Subcutaneous abdominal adipose tissue (tissue), 5 donors: ENCODE measurements around the gene RSAD1.

Experiments
- H3K27ac ChIP-seq: one replicate; pipeline ENCODE4 v1.7.0; 2013; ENCODE audit warnings: low read depth, mild to moderate bottlenecking, inconsistent platforms, low read length, moderate library complexity
- H3K27me3 ChIP-seq, 5 donors: one replicate each; pipeline ENCODE4 v1.7.0; 2013; ENCODE audit warnings: low read length in 5 of 5, inconsistent platforms in 1 of 5; ENCODE audit not compliant: control insufficient read depth in 5 of 5, insufficient read depth in 4 of 5
- H3K36me3 ChIP-seq, 5 donors: one replicate each; pipeline ENCODE4 v1.7.0; 2013; ENCODE audit warnings: low read length in 5 of 5; ENCODE audit not compliant: control insufficient read depth in 5 of 5, insufficient read depth in 5 of 5
- H3K4me1 ChIP-seq, 5 donors: one replicate each; pipeline ENCODE4 v1.7.0; 2013; ENCODE audit warnings: low read length in 5 of 5, mild to moderate bottlenecking in 3 of 5, moderate library complexity in 1 of 5; ENCODE audit not compliant: control insufficient read depth in 5 of 5, insufficient read depth in 5 of 5
- H3K4me3 ChIP-seq, 5 donors: one replicate each; pipeline ENCODE4 v1.7.0; 2013; ENCODE audit warnings: low read length in 5 of 5, low read depth in 1 of 5
- H3K9ac ChIP-seq, 5 donors: one replicate each; pipeline ENCODE4 v1.7.0; 2013; ENCODE audit warnings: low read length in 5 of 5, mild to moderate bottlenecking in 4 of 5, moderate library complexity in 3 of 5
- H3K9me3 ChIP-seq, 5 donors: one replicate each; pipeline ENCODE4 v1.7.0; 2013; ENCODE audit warnings: low read length in 5 of 5; ENCODE audit not compliant: control insufficient read depth in 5 of 5
- donor health status: healthy.
- donor health status: healthy.
- donor health status: healthy.
- donor health status: healthy.
- donor health status: healthy.

The RSAD1 gene

DNA sequence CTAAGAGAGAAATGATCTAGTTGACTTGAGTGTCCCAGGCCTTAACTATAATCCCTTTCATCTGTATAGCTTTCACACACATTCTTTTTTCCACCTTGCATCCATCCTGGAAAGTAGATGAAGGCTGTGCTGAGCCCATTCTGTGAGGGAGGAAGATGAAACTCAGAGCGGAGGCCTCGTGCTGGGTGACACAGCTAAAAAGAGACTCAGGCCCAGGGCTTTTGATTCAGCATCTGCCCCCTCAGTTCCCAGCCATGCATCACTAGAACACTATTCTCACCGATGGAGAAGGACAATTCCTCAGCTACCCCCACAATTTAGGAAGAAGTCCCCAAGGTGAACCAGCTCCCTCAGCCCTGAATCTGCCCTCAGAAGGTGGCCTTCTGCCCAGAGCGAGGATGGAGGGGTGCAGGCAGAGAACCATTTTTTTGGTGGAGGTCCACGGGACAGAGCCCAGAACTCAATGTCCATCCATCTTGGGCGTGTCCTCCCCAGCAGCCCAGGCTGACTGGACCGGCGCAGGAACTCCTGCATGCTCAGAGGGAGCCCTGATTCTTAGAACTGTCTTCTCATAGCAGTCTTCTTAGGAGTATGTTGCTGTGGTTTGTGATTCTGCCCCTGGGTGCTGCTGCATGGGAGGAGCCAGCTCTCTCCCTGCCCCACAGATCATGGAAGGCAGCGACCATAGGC lies 23.8 kb downstream of the RSAD1 start:
- Histone ChIP-seq H3K4me1 (peaks cover 0 to 1% (median under 1%) of the 10 kb centered on the region in 5 donors), H3K4me3 (no peak overlapping the region), H3K9ac (no peak overlapping the region), H3K27ac (no peak overlapping the region), H3K9me3 (no peaks in the 10 kb centered on the region), H3K36me3 (no peaks in the 10 kb centered on the region), H3K27me3 (no peaks in the 10 kb centered on the region)

DNA sequence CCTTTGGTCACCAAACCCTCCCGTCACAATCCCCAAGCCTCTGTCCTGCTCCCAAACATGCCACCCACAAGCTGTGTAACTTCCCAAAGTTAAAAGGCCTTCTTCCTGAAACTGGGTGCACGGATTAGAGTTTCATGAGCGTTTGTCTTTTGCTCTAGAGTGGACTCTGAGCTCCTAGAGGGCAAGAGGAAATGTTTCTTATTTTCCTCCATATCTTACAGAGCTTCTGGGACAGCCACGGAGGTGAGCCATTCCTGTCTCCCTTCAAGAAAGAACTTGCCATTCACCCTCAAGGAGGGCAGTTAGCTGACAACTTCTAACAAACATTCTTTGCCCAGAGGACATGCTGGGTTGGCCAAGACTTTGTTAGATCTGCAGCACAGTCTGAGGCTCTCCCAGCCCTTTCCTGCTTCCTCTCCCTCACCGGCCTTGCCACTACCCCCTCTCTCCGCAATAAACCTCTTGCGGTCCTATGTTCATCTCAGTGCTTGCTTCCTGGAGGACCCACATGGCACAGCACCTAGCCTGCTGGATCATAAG lies 27.0 kb downstream of the RSAD1 start:
- no peak overlapping the region for H3K9ac ChIP-seq
- peaks cover 0 to 17% (median 15%) of the 10 kb centered on the region in 5 donors for H3K4me1 ChIP-seq
- H3K4me3 ChIP-seq: no peak overlapping the region
- no peaks in the 10 kb centered on the region for H3K9me3 ChIP-seq
- no peaks in the 10 kb centered on the region for H3K27me3 ChIP-seq
- no peak overlapping the region for H3K27ac ChIP-seq
- H3K36me3 ChIP-seq: no peaks in the 10 kb centered on the region

DNA sequence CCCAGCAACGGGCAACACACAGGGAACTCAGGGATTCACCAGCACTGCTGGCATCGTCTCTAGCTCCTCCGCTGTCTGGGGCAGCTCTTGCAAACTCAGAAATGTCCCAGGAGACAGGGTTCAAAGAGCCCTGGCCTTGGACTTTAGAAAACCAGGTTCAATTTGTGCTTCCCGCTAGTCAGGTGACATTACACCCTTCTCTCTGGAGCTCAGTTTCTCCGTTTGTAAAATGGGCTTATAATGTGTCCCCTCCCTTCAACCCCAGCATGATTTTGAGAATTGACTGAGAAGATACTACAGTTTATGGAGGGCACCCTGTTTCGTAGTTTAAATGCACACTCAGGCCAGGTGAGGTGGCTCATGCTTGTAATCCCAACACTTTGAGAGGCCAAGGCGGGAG lies 27.6 kb downstream of the RSAD1 start:
- Histone ChIP-seq H3K9ac (no peak overlapping the region), H3K4me3 (no peak overlapping the region), H3K36me3 (no peaks in the 10 kb centered on the region), H3K27ac (no peak overlapping the region), H3K4me1 (peaks cover 0 to 17% (median 15%) of the 10 kb centered on the region in 5 donors), H3K27me3 (no peaks in the 10 kb centered on the region), H3K9me3 (no peaks in the 10 kb centered on the region)

DNA sequence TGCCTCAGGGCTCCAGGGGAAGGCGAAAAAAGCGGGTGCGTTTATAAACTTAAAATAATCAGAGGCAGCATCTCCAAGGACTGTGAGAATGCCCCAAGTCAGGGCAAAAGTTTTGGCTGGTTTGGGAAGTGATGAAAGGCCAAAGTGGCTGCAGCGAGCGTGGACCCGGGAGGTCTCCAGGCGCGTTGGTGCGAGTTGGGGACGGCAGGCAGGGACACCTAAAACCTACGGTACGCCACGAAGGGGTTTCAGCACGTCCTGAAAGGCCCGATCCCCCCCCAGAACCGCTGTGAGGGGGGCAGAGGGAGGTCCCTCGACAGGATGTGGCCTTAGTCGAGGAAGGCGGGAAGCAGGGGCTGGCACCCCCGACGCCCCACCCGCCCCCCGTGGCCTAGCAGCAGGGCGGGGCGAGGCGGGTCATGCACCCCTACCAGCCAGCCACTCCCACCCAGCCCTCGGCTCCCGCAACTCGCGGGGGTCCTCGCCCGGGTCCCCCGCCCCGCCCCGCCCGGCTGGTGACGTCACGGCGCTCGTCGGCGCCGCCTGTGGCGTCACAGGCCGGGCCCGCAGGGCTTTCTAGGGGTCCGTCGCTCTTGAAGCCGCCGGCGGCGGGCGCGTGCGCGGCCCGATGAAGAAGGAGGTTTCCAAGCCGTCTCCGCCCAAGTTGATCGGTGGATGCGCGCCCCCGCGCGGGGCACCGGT lies 29.4 kb downstream of the RSAD1 start, which contains the start of gene MYCBPAP:
TSS of gene MYCBPAP (plus strand) at position 569 of the 702 bp plus-strand sequence. CDS start 236 bp downstream, outside the sequence.
- H3K27me3 ChIP-seq: no peaks in the 10 kb centered on the region
- H3K9me3 ChIP-seq: no peaks in the 10 kb centered on the region
- peak within 1 kb of the TSS; percentile 10 to 83 (median 81) for H3K9ac ChIP-seq
- H3K27ac ChIP-seq: peak within 1 kb of the TSS; percentile 57
- H3K4me1 ChIP-seq: peaks cover 0 to 17% (median 15%) of the 10 kb centered on the region in 5 donors
- H3K4me3 ChIP-seq: peak within 1 kb of the TSS; percentile 70 to 75 (median 72)
- H3K36me3 ChIP-seq: no peaks in the 10 kb centered on the region

DNA sequence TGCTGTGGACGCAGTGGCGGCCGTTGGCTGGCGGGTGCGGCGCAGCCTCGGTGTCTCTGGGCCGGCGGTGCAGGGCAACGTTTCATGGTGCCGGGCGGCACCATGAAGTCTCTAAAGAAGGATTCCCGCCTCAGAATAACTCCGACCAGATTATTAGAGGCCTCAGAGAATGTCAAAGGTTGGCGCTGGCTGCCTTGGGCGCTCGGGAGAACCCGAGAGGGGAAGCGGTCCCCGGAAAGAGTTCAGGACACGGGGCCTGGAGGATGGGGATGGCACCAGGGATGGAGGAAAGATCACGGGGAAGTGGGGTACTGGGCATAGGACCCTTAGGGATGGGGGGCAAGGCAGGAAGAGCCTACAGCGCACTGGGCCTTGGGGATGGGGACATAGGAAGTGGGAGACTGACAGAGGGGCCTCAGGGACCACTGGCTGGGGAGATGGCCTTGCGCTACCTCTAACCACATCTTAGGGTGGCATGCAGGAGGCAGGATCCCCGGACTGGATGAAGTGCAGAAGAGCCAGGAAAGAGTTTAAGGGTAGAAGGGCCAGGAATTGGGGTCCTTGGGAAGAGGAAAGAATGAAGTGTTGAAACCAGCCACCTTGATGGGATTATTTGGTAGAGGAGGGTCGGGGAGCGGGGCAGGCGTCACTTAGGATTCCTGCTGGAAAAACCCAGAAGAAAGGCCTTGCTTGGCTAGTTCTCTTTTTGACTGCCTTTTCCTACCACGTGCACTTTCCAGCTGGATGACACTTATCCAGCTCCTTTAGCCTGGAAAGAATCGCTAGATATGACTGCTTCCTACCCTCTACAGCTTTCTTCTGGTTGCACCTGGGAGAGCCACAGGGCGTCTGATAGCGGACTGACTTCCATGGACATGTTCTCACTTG lies 30.2 kb downstream of the RSAD1 start:
- Histone ChIP-seq H3K9me3 (no peaks in the 10 kb centered on the region), H3K27me3 (no peaks in the 10 kb centered on the region), H3K9ac (peak overlapping the region; percentile 10 to 83 (median 81)), H3K27ac (peak overlapping the region; percentile 57), H3K4me3 (peak overlapping the region; percentile 70 to 75 (median 72)), H3K4me1 (peaks cover 0 to 17% (median 15%) of the 10 kb centered on the region in 5 donors), H3K36me3 (no peaks in the 10 kb centered on the region)

DNA sequence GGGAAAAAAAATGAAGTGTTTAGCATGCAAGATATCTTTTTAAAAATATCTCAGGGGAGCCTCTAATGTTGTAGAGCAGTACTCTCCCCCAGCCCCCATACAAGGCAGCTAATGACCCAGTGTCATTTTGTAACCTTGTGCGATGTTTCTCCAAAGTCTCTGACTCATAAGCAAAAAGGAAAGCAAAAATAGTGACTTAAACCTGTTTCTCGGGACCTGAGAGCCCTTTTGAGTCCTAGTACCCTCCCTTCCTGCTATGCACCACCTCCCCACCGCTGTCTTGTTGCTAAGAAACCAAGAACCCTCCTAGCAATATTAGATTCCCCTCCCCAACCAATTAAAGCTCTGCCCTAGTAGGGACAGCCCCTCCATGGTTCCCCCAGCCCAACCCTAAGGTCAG lies 32.4 kb downstream of the RSAD1 start:
- H3K27me3 ChIP-seq: no peaks in the 10 kb centered on the region
- H3K36me3 ChIP-seq: no peaks in the 10 kb centered on the region
- H3K27ac ChIP-seq: no peak overlapping the region
- no peaks in the 10 kb centered on the region for H3K9me3 ChIP-seq
- H3K4me1 ChIP-seq: peaks cover 0 to 34% (median 27%) of the 10 kb centered on the region in 5 donors
- no peak overlapping the region for H3K4me3 ChIP-seq
- H3K9ac ChIP-seq: no peak overlapping the region

DNA sequence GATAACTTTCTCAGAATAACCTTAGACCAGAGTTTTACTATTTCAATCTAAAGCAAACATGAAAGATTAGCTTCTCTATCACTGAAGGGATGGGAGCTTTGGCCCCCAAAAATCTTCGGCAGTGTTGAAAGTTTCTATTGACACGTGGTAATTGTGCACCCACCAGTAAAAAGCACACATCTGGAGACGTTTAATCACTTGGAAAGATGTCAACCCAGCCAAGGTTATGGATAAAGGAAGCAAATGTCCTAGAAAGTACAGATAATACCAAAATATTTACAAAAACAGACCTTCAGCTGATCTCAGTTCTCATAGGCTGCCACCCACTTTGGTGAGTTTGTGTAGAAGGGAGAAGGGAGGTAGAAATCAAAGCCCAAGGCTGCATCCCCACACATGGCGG lies 34.8 kb downstream of the RSAD1 start:
- Histone ChIP-seq H3K9ac (no peak overlapping the region), H3K4me1 (peaks cover 0 to 28% (median 21%) of the 10 kb centered on the region in 5 donors), H3K36me3 (no peaks in the 10 kb centered on the region), H3K9me3 (no peaks in the 10 kb centered on the region), H3K27ac (no peak overlapping the region), H3K27me3 (no peaks in the 10 kb centered on the region), H3K4me3 (no peak overlapping the region)

DNA sequence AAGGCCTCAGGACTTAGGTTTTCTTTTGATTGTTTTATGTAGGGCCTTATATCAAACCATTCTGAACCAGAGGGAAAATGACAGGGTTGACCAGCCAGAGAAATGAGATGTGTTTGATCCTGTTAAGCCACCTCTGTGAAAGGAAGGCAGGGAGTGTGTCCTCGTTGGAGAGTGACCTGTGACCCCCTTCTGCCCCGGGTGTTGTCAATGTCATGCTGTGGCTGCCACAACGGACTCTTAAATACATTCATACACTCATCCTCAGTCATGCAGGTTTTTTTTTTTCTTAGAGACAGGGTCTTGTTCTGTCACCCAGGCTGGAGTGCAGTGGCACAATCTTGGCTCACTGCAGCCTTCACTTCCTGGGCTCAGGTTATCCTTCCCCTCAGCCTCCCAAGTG lies 35.7 kb downstream of the RSAD1 start:
- Histone ChIP-seq H3K4me1 (peaks cover 0 to 20% (median 13%) of the 10 kb centered on the region in 5 donors), H3K36me3 (no peaks in the 10 kb centered on the region), H3K27me3 (no peaks in the 10 kb centered on the region), H3K27ac (no peak overlapping the region), H3K4me3 (no peak overlapping the region), H3K9ac (no peak overlapping the region), H3K9me3 (no peaks in the 10 kb centered on the region)

DNA sequence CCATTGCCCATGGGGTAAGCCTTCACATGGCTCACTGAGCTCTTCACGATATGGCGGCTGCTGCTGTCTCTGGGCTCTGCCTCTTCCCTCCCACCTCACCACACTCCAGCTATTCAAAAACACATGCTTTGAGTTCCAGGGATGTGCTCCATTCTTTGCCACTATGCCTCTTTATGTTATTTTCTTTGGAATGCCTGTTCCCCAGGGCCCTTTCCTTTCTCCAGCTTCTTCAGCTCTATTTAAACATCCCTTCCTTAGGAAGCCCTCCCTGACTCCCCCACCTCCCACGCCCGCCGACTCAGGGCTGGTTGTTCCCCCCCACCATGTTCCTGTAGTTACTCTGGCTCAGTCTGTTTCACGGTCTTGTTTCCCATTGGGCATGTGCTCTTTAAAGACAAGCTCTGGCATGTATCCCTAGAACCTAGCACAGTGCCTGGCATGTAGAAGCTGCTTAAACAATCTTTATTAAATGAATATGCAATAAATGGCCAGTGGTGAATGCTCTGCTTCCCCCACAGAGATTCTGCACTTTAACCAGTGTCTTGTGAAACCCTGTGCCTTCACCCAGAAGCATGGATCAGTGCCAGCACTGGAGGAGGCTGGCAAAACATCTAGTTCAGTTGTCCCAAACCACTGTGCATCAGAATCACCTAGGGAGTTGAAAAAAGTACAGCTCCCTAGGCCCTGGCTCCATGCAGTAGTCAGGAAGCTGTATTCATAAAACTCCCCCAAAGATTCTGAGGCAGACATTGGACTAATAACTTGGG lies 36.5 kb downstream of the RSAD1 start:
- H3K4me3 ChIP-seq: no peak overlapping the region
- H3K9ac ChIP-seq: no peak overlapping the region
- H3K27ac ChIP-seq: no peak overlapping the region
- H3K4me1 ChIP-seq: peaks cover 0 to 20% (median 13%) of the 10 kb centered on the region in 5 donors
- no peaks in the 10 kb centered on the region for H3K36me3 ChIP-seq
- no peaks in the 10 kb centered on the region for H3K27me3 ChIP-seq
- no peaks in the 10 kb centered on the region for H3K9me3 ChIP-seq
